Measurements from ENCODE around the gene IBA57. TPM values are rescaled to one million over a fixed set of nuclear protein-coding genes. Genes with fewer than 3 reads are reported as not detected.

The IBA57 gene
- total and polyA plus RNA-seq, 2 of the 8 experiments (the other 6 are each of a cell fraction or from before 2014, with no cell fraction given), result 2.6 to 5.9 TPM

DNA sequence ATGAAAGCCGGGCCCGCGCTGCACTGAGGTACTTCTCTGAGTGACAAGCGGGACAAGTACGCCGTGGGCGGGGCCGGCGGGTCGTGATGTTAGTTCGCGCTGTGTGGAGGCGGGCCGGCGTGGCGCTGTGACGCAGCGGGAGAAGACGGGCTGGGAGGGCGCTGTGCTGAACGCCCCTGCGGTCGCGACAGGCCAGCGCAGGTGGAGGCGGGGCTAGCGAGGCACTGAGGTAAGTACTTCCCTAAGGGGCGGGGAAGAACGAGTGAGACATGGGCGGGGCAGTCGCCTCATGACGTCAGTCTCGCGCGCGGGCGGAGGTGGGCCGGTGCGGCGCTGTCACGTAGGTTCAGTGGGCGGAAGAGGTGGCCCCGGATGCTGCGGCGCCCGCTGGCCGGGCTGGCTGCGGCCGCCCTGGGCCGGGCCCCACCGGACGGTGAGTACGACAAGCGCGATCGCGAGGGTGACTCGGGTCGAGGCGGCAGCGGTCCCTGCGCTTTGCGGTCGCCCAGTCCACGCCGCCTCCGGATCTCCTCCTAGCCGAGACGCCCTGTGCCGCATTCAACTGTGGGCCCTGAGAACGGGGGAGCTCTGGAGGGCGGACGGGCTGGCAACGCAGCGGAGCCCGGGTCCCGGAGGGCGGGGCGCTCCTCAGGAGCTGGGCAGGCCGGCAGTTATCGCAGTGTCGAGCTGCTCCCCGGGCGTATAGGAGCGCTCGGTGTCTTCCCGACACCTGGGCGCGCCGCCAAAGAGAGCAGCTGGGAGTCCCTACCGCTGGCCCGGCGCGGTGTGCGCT lies 25.5 kb upstream of the IBA57 start, which contains the start of gene GUK1 (continued):
- TF ChIP-seq KDM1A (IDR thresholded peaks at IDR 0.05; ENCODE audit: borderline replicate concordance, low read length) (no peak), CTBP2 (IDR thresholded peaks at IDR 0.05; ENCODE audit: borderline replicate concordance, insufficient read depth, insufficient read length, low read length) (peak; percentile 89), RBBP5 (IDR thresholded peaks at IDR 0.05; ENCODE audit: borderline replicate concordance, low read depth, low read length) (peak; percentile 60; the same call in 1 of the 2 replicates), TAF7 (optimal IDR thresholded peaks at IDR 0.05; ENCODE audit: borderline replicate concordance, low read depth, low read length) (peak; percentile 72), JUND (IDR thresholded peaks at IDR 0.05; ENCODE audit: low read length) (no peak), BCL11A (IDR thresholded peaks at IDR 0.05; ENCODE audit: low read depth in 2 of 2, low read length in 2 of 2) (no peak)
- TF ChIP-seq, protein P1, sequence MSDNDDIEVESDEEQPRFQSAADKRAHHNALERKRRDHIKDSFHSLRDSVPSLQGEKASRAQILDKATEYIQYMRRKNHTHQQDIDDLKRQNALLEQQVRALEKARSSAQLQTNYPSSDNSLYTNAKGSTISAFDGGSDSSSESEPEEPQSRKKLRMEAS (IDR thresholded peaks at IDR 0.05), result peak; percentile 73
- TF ChIP-seq, protein P2, sequence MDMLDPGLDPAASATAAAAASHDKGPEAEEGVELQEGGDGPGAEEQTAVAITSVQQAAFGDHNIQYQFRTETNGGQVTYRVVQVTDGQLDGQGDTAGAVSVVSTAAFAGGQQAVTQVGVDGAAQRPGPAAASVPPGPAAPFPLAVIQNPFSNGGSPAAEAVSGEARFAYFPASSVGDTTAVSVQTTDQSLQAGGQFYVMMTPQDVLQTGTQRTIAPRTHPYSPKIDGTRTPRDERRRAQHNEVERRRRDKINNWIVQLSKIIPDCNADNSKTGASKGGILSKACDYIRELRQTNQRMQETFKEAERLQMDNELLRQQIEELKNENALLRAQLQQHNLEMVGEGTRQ (IDR thresholded peaks at IDR 0.05; ENCODE audit: low read length), result no peak
